GM18499 (cell line): ENCODE results near the gene CHST8.

Experiments used
- ATAC-seq: cut with Tn5 transposase; IDR thresholded peaks from one replicate; pipeline ENCODE4 v1.9.1; 2021; ENCODE audit warnings: moderate number of reproducible peaks; ENCODE audit not compliant: insufficient read depth, unreplicated experiment

CHST8 gene

DNA sequence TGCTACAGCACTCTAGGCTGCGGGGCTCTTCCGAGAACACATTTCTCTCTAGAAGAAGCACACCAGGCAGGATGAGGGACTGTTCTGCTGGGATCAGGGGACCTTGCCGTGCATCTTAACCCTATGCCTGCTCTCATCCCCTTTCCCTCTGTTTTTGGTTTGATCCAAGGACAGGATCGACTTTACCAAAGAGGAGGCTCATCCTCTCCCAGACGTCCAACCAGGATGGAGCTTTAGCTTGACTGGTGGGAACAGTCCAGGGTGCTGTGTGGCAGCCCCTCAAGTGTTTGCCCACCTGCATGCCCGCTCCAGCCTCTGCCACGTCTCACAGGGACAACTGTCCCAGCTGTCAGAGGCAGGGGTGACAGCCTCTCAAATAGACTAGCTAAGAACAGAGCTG lies 132.6 kb downstream of the CHST8 start:
- ATAC-seq = no peak

DNA sequence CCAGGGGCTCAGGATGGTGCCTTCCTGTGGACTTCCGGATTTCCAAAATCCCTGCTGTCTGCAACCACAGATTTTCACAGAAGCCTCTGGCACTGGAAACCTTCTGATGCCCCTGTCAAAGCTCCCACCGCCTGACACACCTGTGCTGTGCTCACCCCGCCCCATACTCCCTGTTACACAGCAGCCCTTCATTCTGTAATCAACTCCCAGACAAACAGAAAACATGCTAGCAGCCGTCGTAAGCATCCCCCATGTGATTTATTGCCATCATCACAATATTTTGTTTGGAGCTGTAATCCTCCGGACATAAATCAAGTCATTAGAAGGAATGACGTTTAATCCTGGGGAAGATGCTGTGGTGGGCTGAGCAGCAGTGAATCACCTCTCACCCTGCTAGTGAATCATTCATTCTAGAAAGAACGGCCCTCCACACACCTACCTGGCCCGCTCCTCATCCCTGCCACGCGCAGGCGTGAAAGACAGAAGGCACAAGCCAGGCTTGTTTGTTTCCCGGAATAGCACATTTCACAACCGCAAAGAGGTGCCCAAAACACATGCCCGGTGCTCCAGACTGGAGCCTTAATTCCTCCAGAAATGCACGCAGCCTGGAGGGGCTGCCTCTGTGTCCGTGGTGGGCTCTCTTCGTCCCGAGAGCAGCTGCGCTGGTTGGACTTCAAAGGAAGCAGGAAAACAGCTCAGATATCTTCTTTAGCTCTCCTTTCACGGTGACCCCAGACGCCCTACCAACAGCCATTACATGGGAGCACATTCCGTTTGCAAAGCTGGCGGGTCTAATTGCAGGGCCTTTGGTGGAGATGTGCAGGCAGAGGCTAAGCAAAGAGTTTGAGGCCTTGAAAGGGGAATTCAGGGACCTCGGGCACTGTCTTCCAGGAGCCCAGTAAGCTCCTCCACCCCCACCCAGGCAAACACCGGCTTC lies 133.6 kb downstream of the CHST8 start:
- ATAC-seq = no peak

DNA sequence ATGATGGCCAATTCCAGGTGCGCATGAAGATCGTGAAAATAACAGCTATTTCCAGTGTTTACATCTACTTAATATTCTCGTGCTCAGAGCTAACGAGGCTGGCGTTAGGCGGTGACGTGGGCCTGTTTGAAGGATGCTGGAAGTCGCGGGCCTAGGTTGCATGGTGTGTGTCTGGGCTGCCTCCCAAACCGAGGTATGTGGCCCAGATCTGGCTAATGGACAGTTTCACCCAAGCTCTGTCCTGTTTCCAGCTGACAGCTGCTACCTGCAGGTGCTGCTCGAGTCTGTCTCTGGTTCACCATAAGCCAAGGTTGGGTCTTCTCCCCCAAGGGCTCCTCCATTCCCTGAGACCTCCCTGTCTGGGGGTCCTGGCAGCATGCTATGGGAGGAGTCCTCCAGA lies 134.4 kb downstream of the CHST8 start:
- ATAC-seq = no peak

DNA sequence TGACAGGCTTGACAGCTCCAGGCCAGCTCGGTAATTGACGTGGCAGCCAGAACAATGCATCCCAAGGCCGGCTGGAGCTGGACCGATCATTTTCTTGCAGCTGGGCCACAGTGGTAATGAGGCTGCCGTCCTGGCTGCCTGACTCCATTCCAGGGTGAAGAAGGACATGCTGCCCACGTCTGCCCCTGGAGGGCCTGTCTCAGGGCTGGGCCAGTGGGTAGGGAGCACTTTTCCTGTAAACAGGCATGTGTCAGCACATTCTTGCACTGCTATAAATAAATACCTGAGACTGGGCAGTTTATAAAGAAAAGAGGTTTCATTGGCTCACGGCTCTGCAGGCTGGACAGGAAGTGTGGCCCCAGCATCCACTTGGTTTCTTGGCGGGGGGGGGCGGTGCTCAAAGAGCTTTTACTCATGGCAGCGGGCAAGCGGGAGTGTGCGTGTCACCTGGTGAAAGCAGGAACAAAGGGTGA lies 136.8 kb downstream of the CHST8 start:
- ATAC-seq = no peak

DNA sequence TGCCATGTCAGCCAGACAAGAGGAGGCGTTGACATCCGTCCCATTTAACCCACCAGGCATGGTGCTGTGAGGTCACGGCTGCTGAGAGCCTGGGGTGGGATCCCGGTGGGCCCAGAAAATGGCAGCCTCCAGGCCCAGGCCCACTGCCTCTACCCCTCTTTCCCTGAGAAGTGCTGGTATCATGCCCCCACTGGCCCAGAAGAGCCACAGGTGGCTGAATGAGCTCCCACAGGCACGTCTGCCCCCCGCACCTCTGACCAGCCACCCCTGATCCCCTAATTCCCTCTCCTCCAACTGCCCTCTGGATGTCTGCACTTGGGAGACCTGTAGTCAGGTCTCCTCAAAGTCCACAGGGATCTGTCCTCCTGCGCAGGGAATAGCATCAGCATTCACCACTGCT lies 137.6 kb downstream of the CHST8 start:
- ATAC-seq = no peak

DNA sequence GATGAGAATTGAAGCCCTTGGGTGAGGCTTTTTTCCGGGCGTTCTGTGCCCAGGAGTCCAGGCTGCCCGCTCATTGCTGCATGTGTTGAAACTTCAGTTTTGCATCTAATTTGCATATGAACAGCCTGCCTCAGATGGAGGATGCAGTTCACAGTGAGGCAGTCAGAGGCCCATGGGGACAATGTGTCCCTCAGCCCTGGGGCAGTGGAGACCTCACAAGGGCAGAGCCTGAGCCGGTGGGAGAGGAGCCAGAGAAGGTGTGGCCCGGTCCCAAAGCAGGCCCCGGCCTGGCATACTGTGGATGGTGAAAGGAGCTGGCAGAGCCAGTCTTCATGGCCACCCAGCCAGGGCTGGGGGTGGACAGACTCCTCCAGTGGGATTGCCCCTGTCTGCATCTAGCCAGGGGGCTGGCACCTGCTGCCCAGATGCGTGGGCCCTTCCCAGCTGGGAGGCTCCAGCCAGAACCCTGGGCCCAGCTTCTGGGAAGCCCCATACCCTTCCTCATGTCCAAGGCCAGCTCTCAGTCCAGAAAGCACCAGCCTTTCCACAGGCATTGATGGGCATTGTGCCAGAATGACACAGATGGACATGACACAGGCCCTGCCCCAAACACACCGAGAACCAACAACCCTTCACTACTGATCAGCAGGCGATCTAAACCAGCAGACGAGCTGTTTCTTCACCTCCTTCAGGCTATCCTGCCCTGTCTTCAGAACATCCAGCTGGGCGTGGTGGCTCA lies 142.0 kb downstream of the CHST8 start:
- no peak for ATAC-seq

DNA sequence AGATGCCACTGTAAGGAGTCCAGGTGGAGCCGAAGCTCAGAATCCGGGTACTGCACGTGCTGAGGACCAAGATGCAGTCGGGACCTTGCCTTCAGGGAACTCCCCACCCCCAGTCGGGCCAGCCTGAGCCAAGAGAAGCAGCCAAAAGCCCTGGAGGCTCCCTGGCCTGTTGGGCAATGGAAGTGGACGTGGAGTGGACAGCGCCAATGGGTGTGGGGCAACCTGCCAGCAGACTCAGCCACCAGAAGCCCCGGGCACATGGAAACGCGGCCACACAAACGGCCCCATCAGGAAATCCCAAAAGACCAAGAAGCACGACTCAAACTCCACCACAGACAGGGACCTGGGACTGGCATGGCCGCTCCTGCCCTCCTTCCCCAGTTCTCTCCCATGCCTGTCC lies 144.9 kb downstream of the CHST8 start:
- no peak for ATAC-seq

DNA sequence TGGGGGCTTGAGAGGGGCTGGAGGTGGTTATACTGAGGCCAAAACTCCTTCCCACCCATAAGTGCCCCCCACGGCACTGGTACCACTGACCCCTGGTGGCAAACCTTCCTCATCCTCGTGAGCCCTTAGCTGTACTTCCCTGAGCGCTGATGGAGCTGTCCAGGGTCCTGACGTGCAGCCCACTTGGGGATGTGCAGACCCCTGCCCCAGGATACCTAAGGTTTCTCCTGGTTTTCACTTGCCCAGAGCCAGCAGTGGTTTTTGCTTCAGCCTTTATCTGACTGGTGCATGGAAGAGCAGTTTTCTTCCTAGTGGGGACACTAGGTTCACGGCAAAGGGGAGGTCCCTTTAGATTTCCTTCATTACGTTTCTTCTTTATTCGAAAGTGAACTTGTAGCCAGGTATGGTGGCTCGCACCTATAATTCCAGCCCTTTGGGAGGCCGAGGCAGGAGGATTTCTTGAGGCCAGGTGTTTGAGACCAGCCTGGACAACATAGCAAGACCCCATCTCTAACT lies 146.2 kb downstream of the CHST8 start:
- no peak for ATAC-seq

DNA sequence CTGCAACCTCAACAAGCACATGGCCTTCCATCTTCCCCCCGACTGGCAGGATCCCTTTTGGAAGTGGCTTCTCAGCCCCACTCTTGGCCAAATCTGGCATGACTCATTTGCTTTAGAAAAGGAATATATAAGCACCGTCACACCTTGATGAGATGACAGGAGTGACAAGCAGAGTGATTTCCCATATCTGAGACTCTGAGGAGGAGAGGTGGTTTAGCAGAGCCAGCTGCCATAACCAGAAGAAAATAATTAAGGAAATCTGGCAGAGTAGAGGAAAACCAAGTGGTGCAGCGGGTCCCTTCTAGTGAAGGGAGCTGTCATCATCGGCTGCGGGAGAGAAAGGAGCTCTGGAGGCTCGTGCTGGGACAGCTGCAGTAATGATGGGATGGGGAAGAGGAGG lies 147.5 kb downstream of the CHST8 start:
- ATAC-seq = no peak

DNA sequence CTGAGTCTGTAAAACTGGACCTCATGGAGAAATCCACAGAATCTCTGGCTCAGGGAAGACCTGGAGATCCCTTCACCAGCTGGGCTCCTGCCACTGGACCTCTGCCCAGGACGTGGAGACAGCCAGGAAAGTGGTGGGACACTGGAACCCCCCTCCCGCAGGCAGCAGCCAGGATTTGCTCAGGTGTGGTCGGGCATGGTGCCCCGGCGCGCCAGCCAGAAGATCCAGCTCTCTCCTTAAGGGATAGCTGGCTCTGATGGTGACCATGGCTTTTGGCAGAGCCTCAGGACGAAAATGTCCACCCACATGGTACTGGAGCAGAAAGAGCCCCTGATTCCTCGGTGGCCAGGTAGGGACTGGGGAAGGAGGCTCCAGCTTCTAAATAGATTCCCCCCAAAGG lies 148.4 kb downstream of the CHST8 start:
- ATAC-seq = no peak

DNA sequence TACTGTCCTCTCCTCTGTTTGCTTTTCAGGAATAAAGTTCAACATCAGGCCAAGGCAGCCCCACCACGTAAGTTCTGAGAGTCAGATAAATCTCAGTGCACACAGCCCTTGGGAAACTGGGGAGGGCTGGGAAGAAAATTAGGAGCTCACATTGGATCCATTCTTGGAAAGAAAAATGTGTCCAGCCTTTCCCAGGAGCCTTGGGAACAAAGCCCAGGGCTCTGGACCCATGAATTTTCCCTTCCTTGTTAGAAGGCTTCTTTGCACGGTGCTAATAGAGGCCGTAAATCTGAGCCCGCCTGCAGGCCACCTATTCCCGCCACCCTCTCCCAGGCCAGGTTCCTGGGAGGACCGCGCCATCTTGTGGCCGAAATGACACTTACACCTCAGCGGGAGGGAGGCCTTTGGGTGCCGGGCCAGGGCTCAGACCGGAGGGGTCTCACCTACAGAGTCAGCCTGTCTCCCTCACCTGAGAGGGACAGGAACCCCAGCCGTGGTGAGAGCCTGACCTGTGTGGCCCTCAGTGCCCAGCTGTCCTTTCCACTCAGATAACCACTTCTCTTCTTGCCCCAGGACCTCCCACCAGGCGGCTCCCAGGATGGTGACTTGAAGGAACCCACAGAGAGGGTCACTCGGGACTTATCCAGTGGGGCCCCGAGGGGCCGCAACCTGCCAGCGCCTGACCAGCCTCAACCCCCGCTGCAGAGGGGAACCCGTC lies 149.8 kb downstream of the CHST8 start:
- ATAC-seq = no peak

DNA sequence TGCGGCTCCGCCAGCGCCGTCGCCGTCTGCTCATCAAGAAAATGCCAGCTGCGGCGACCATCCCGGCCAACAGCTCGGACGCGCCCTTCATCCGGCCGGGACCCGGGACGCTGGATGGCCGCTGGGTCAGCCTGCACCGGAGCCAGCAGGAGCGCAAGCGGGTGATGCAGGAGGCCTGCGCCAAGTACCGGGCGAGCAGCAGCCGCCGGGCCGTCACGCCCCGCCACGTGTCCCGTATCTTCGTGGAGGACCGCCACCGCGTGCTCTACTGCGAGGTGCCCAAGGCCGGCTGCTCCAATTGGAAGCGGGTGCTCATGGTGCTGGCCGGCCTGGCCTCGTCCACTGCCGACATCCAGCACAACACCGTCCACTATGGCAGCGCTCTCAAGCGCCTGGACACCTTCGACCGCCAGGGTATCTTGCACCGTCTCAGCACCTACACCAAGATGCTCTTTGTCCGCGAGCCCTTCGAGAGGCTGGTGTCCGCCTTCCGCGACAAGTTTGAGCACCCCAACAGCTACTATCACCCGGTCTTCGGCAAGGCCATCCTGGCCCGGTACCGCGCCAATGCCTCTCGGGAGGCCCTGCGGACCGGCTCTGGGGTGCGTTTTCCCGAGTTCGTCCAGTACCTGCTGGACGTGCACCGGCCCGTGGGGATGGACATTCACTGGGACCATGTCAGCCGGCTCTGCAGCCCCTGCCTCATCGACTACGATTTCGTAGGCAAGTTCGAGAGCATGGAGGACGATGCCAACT lies 150.5 kb downstream of the CHST8 start:
- ATAC-seq = no peak

DNA sequence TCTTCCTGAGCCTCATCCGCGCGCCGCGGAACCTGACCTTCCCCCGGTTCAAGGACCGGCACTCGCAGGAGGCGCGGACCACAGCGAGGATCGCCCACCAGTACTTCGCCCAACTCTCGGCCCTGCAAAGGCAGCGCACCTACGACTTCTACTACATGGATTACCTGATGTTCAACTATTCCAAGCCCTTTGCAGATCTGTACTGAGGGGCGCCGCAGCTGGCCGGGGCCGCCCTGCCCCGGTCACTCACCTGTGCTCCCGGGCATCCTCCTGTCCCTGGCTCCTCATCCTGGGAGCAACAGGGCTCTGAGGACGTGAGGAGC lies 151.1 kb downstream of the CHST8 start:
- ATAC-seq = no peak

DNA sequence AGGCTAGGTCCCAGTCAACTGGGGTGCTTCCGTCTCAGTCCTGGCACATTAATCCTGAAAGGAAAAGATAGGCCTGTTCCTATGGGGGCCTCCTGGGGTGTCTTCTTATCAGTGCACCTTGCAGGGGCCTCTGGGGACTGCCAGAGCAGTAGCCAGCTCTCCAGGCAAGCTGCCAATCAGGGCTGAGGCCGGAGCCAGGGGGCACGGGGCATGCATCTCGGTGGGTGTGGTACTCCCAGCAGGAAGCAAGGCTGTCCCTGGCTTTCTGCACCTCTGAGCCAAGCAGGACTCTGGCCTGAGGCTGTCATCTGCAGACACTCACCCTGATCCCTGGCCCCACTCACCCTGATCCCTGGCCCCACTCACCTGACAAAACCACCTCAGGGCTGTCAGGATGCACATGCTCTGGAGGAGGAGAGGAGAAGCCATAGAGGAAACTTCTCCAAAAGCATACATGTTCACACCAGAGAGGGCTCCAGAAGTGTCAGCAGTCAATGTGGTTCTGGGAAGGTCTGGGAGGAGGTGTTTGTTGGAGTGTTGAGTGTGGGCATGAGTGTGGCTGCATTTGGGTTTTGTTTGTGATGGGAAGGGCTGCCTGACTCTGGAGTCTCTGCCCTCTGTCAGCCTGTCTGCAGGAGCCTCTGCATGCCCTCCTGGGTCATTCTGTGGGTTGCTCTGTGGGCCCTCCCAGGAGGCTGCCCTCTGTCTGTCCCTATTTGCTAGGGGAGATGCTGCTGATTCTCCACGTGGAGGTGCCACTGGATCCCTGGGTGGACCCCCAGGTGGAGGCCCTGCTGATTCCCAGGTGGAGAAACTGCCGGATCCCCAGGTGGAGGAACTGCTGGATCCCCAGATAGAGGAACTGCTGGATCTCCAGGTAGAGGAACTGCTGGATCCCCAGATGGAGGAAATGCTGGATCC lies 152.2 kb downstream of the CHST8 start:
- no peak for ATAC-seq

DNA sequence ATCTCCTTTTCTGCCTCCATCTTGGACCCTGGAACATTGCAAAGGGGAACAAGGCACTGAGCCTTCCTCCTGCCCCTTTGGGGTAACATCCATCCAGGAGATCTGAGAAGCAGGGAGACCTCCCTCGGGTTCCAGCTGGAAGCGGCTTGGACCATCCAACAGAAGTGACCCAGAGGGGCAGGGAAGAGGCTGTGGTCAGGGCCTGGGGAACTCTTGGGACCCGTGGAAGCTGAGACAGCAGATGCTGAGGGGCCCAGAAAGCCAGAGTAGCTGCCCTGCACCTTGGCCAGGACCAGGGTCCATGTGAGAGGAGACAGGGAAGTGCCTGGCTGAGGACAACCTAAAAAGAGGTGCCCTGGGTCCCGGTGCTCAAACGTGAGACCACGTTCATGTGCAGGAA lies 153.0 kb downstream of the CHST8 start:
- ATAC-seq = no peak

DNA sequence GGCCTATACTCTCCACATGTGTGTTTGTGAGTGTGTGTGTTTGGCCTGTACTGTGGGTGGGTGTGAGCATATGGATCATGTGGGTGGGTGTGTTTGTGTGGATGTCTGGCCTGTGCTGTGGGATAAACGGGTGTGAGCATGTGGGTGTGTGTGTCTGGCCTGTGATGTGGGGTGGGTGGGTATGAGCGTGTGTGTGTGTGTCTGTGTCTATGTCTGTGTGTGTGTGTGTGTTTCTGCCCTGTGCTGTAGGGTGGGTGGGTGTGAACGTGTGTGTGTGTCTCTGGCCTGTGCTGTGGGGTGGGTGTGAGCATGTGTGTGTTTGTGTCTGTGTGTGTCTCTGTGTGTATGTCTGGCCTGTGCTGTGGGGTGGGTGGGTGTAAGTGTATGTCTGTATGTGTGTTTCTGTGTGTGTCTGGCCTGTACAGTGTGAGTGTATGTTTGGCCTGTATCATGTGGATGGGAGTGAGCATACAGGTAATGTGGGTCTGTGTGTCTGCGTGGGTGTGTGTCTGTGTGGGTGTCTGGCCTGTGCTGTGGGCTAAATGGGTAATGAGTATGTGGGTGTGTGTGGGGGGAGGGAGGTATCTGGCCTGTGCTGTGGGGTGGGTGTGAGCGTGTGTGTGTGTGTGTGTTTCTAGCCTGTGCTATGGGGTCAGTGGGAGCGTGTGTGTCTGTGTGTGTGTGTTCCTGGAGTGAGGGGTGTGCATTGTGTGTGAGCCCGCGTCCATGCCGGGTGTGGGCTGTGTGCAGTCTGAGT lies 154.2 kb downstream of the CHST8 start:
- no peak for ATAC-seq

DNA sequence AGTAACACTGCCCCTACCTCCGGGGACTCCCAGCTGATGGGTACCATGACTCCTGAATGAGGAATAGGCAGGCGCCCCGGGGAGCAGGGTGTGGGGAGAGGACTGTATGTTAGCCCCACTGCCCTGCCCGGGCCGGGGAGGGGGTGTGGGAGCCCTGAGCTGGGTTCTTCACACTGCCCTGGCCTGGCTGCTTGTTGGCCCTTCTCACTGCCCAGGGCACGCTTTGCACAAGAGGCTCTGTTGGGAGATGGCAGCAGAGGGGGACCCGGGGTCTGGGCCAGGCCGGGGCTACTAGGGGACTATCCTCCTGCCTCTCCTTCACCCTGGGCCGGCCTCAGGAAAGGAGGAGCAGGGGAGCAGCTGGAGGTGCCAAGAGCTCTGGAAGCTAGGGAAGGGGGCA lies 155.6 kb downstream of the CHST8 start:
- no peak for ATAC-seq

DNA sequence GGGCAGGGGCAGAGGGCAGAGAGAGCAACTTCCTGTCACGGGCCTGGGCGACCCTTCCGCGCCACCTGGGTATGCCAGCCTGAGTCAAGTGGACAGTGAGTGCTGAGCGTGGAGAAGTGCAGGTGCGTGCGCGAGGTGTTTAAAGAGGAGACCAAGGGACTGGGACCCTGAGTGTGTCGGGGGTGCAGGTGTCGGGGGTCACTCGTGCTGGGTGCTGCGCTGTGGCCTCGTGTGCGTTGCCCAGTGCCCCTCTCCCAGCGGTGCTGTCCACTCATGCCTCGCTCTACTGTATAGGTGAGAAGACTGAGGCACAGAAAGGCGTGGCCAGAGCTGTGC lies 156.0 kb downstream of the CHST8 start:
- ATAC-seq = no peak
